Measurements from ENCODE around the gene PLCB1.
"Not testable (repeated sequence)": the region's sequence is repeated elsewhere in the genome, so short reads cannot be mapped to it uniquely, and the experiment has no call there.

Gene PLCB1

GRCh38 chr20:8571611-8572010, 439.5 kb downstream of the PLCB1 start:
- DNase-seq = no peak

GRCh38 chr20:8573686-8574085, 441.6 kb downstream of the PLCB1 start:
- DNase-seq = no peak

GRCh38 chr20:8575114-8575513, 443.0 kb downstream of the PLCB1 start:
- DNase-seq = no peak

- DNase-seq = no peak
Observed at GRCh38 chr20:8578161-8578865, 446.2 kb downstream of the PLCB1 start.

- no peak for DNase-seq
Observed at GRCh38 chr20:8579035-8579434, 447.0 kb downstream of the PLCB1 start.

- DNase-seq = no peak
Observed at GRCh38 chr20:8581446-8582183, 449.5 kb downstream of the PLCB1 start.

GRCh38 chr20:8583012-8583565, 451.0 kb downstream of the PLCB1 start:
- DNase-seq = no peak

- DNase-seq = no peak
Observed at GRCh38 chr20:8583566-8584043, 451.5 kb downstream of the PLCB1 start.

- DNase-seq = no peak
Observed at GRCh38 chr20:8587251-8587650, 455.2 kb downstream of the PLCB1 start.

GRCh38 chr20:8587810-8588209, 455.7 kb downstream of the PLCB1 start:
- no peak for DNase-seq

GRCh38 chr20:8589956-8590355, 457.9 kb downstream of the PLCB1 start:
- DNase-seq = no peak

GRCh38 chr20:8600910-8601541, 469.0 kb downstream of the PLCB1 start:
- not testable (repeated sequence) for DNase-seq

- DNase-seq = no peak
Observed at GRCh38 chr20:8601542-8601912, 469.5 kb downstream of the PLCB1 start.

GRCh38 chr20:8602389-8603116, 470.5 kb downstream of the PLCB1 start:
- DNase-seq = no peak

- DNase-seq = no peak
Observed at GRCh38 chr20:8608470-8608869, 476.4 kb downstream of the PLCB1 start.

- no peak for DNase-seq
Observed at GRCh38 chr20:8616792-8617191, 484.7 kb downstream of the PLCB1 start.

GRCh38 chr20:8621001-8621400, 488.9 kb downstream of the PLCB1 start:
- DNase-seq = no peak

- DNase-seq = no peak
Observed at GRCh38 chr20:8624046-8624445, 492.0 kb downstream of the PLCB1 start.

GRCh38 chr20:8624616-8625015, 492.6 kb downstream of the PLCB1 start:
- DNase-seq = no peak

- no peak for DNase-seq
Observed at GRCh38 chr20:8627340-8628004, 495.4 kb downstream of the PLCB1 start.

GRCh38 chr20:8631271-8631670, 499.2 kb downstream of the PLCB1 start:
- no peak for DNase-seq

- no peak for DNase-seq
Observed at GRCh38 chr20:8633366-8633765, 501.3 kb downstream of the PLCB1 start.
